Calu3 (cell line): ENCODE measurements around the gene LTC4S. TPM values are rescaled to one million over a fixed set of nuclear protein-coding genes. Genes with fewer than 3 reads are reported as not detected.
A peak's percentile ranks its signal among the peaks of the same experiment; 100 is the strongest.

Source experiments
- BruUV-seq: library from RNA; stranded (reverse); fragments of 400-500 nt; replicated peaks from 2 replicates; lab custom pipeline; 2021; lab: Mats Ljungman, UMichigan
- CTCF ChIA-PET: fragments of 300-600 bp; sonication (Branson Sonifier 250); formaldehyde crosslinking; loops from one replicate; lab custom pipeline; 2022; ENCODE audit warnings: antibody characterized with exemption; lab: Charles Lee
- DNase-seq: peaks from one replicate; pipeline ENCODE4 v3.0.0; 2022
- H3K27ac Mint-ChIP-seq: one replicate; pipeline ENCODE4 v1.8.0; 2022; ENCODE audit warnings: mixed read lengths; ENCODE audit not compliant: unreplicated experiment
- H3K27me3 Mint-ChIP-seq: one replicate; pipeline ENCODE4 v1.8.0; 2022; ENCODE audit warnings: mixed read lengths; ENCODE audit not compliant: unreplicated experiment
- H3K36me3 Mint-ChIP-seq: one replicate; pipeline ENCODE4 v1.8.0; 2022; ENCODE audit warnings: mild to moderate bottlenecking, moderate library complexity, mixed read lengths; ENCODE audit not compliant: insufficient read depth, unreplicated experiment
- H3K4me1 Mint-ChIP-seq: one replicate; pipeline ENCODE4 v1.8.0; 2022; ENCODE audit warnings: mild to moderate bottlenecking, low read depth, mixed read lengths; ENCODE audit not compliant: unreplicated experiment
- H3K4me3 Mint-ChIP-seq: one replicate; pipeline ENCODE4 v1.8.0; 2022; ENCODE audit warnings: mild to moderate bottlenecking, low read depth, moderate library complexity, mixed read lengths; ENCODE audit not compliant: unreplicated experiment
- H3K9me3 Mint-ChIP-seq: one replicate; pipeline ENCODE4 v1.8.0; 2022; ENCODE audit warnings: low read depth, mixed read lengths; ENCODE audit not compliant: unreplicated experiment
- CTCF ChIP-seq: fragments of 200-600 bp; IDR thresholded peaks from one replicate; pipeline ENCODE4 v1.8.0; 2022; ENCODE audit warnings: antibody characterized with exemption; ENCODE audit not compliant: unreplicated experiment
- intact Hi-C: fragments of 100-400 bp; cut with micrococcal nuclease; formaldehyde crosslinking; loops from one replicate; pipeline ENCODE4 v1.10.0; 2022; ENCODE audit not compliant: unreplicated experiment
- total RNA-seq: library from RNA; stranded (reverse); gene quantifications from 2 replicates; pipeline ENCODE4 v1.2.3, GENCODE V29; 2022

Gene LTC4S
- total RNA-seq, 1 experiment from 2014 or later, result 4.9 TPM

- Mint-ChIP-seq H3K36me3 (peaks cover 59% of the 10 kb centered on the region), H3K9me3 (no peaks in the 10 kb centered on the region), H3K27me3 (no peaks in the 10 kb centered on the region), H3K4me1 (peaks cover 13% of the 10 kb centered on the region), H3K4me3 (no peak overlapping the region), H3K27ac (no peak overlapping the region)
- intact Hi-C loops, result no loop called here
- CTCF ChIA-PET, result interaction anchor here (0.7 kb wide), 1 partner anchor 11 kb away, joined by 4 read pairs; no protein-coding TSS in a partner anchor
- TF ChIP-seq CTCF, result no peak
- no TSS peak for BruUV-seq
- no peak for DNase-seq
These were observed 1.7 kb upstream of the LTC4S start for GRCh38 chr5:179791881-179792611.

- CTCF ChIA-PET, result no interaction called here
- Mint-ChIP-seq H3K4me3 (peak overlapping the region; percentile 32), H3K27me3 (no peaks in the 10 kb centered on the region), H3K9me3 (no peaks in the 10 kb centered on the region), H3K27ac (peak overlapping the region; percentile 31), H3K36me3 (peaks cover 66% of the 10 kb centered on the region), H3K4me1 (peaks cover 16% of the 10 kb centered on the region)
- intact Hi-C loops, result no loop called here
- BruUV-seq, result no TSS peak
- TF ChIP-seq CTCF, result no peak
- DNase-seq, result no peak
These were observed 946 bp upstream of the LTC4S start for GRCh38 chr5:179792612-179793467.

GRCh38 chr5:179794171-179794570, 385 bp downstream of the LTC4S start:
- peak overlapping the region; percentile 72 for H3K4me3 Mint-ChIP-seq
- CTCF ChIA-PET, result no interaction called here
- H3K36me3 Mint-ChIP-seq, result peaks cover 70% of the 10 kb centered on the region
- no TSS peak for BruUV-seq
- no peak for DNase-seq
- H3K27ac Mint-ChIP-seq, result peak overlapping the region; percentile 72
- no peaks in the 10 kb centered on the region for H3K27me3 Mint-ChIP-seq
- H3K4me1 Mint-ChIP-seq, result peaks cover 16% of the 10 kb centered on the region
- H3K9me3 Mint-ChIP-seq, result no peaks in the 10 kb centered on the region
- intact Hi-C loops, result no loop called here
- TF ChIP-seq CTCF, result no peak

- Mint-ChIP-seq H3K4me3 (peak overlapping the region; percentile 72), H3K4me1 (peaks cover 16% of the 10 kb centered on the region), H3K36me3 (peaks cover 74% of the 10 kb centered on the region), H3K9me3 (no peaks in the 10 kb centered on the region), H3K27ac (peak overlapping the region; percentile 72), H3K27me3 (no peaks in the 10 kb centered on the region)
- intact Hi-C loops, result no loop called here
- CTCF ChIA-PET, result interaction anchor here (0.9 kb wide), 1 partner anchor 98 kb away, joined by 3 read pairs; no protein-coding TSS in a partner anchor
- no peak for TF ChIP-seq CTCF
- DNase-seq, result no peak
- no TSS peak for BruUV-seq
These were observed 789 bp downstream of the LTC4S start for GRCh38 chr5:179794575-179794974.
